Measurements from ENCODE around the gene MRPL39. TPM values are rescaled to one million over a fixed set of nuclear protein-coding genes. Genes with fewer than 3 reads are reported as not detected.

Gene MRPL39
- total RNA-seq, 1 donor from 2014 or later, result 49.9 TPM

- no peak overlapping the region for H3K4me3 ChIP-seq
- intact Hi-C loops (cut with micrococcal nuclease), result no loop called here
- no peaks in the 10 kb centered on the region for H3K9me3 ChIP-seq (replicated peaks)
- no peak for DNase-seq
- H3K4me1 ChIP-seq, result peaks cover 46% of the 10 kb centered on the region
- TF ChIP-seq, protein P1, sequence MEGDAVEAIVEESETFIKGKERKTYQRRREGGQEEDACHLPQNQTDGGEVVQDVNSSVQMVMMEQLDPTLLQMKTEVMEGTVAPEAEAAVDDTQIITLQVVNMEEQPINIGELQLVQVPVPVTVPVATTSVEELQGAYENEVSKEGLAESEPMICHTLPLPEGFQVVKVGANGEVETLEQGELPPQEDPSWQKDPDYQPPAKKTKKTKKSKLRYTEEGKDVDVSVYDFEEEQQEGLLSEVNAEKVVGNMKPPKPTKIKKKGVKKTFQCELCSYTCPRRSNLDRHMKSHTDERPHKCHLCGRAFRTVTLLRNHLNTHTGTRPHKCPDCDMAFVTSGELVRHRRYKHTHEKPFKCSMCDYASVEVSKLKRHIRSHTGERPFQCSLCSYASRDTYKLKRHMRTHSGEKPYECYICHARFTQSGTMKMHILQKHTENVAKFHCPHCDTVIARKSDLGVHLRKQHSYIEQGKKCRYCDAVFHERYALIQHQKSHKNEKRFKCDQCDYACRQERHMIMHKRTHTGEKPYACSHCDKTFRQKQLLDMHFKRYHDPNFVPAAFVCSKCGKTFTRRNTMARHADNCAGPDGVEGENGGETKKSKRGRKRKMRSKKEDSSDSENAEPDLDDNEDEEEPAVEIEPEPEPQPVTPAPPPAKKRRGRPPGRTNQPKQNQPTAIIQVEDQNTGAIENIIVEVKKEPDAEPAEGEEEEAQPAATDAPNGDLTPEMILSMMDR (IDR thresholded peaks at IDR 0.05; ENCODE audit: borderline replicate concordance), result no peak
- H3K36me3 ChIP-seq, result no peaks in the 10 kb centered on the region
- no peaks in the 10 kb centered on the region for H3K27me3 ChIP-seq (ENCODE audit: low read depth)
- no peak overlapping the region for H3K27ac ChIP-seq (replicated peaks)
These were observed 36.2 kb upstream of the MRPL39 start for GRCh38 chr21:25643486-25643885.

GRCh38 chr21:25640943-25641292, 33.6 kb upstream of the MRPL39 start:
- H3K9me3 ChIP-seq (replicated peaks), result no peaks in the 10 kb centered on the region
- TF ChIP-seq, protein P1 (IDR thresholded peaks at IDR 0.05; ENCODE audit: borderline replicate concordance), result no peak
- no peaks in the 10 kb centered on the region for H3K27me3 ChIP-seq (ENCODE audit: low read depth)
- peak overlapping the region; percentile 92 for H3K4me3 ChIP-seq
- DNase-seq, result no peak
- H3K27ac ChIP-seq (replicated peaks), result peak overlapping the region; percentile 96
- no peaks in the 10 kb centered on the region for H3K36me3 ChIP-seq
- intact Hi-C loops (cut with micrococcal nuclease), result no loop called here
- H3K4me1 ChIP-seq, result peaks cover 46% of the 10 kb centered on the region

GRCh38 chr21:25640202-25640942, 33.1 kb upstream of the MRPL39 start:
- peak overlapping the region; percentile 92 for H3K4me3 ChIP-seq
- DNase-seq, result peak; percentile 38
- intact Hi-C loops (cut with micrococcal nuclease), result no loop called here
- H3K36me3 ChIP-seq, result no peaks in the 10 kb centered on the region
- no peaks in the 10 kb centered on the region for H3K9me3 ChIP-seq (replicated peaks)
- TF ChIP-seq, protein P1 (IDR thresholded peaks at IDR 0.05; ENCODE audit: borderline replicate concordance), result no peak
- peaks cover 46% of the 10 kb centered on the region for H3K4me1 ChIP-seq
- no peaks in the 10 kb centered on the region for H3K27me3 ChIP-seq (ENCODE audit: low read depth)
- peak overlapping the region; percentile 96 for H3K27ac ChIP-seq (replicated peaks)

- TF ChIP-seq, protein P1 (IDR thresholded peaks at IDR 0.05; ENCODE audit: borderline replicate concordance), result peak; percentile 65
- Histone ChIP-seq H3K27ac (replicated peaks) (peak overlapping the region; percentile 96), H3K36me3 (no peaks in the 10 kb centered on the region), H3K4me3 (peak overlapping the region; percentile 92), H3K27me3 (ENCODE audit: low read depth) (no peaks in the 10 kb centered on the region), H3K4me1 (peaks cover 46% of the 10 kb centered on the region), H3K9me3 (replicated peaks) (no peaks in the 10 kb centered on the region)
- intact Hi-C loops (cut with micrococcal nuclease), result no loop called here
- DNase-seq, result peak; percentile 62
These were observed 32.4 kb upstream of the MRPL39 start for GRCh38 chr21:25639551-25640201.

- TF ChIP-seq, protein P1 (IDR thresholded peaks at IDR 0.05; ENCODE audit: borderline replicate concordance), result no peak
- H3K27me3 ChIP-seq (ENCODE audit: low read depth), result no peaks in the 10 kb centered on the region
- H3K36me3 ChIP-seq, result no peaks in the 10 kb centered on the region
- intact Hi-C loops (cut with micrococcal nuclease), result no loop called here
- DNase-seq, result peak; percentile 48
- peak within 1 kb of the TSS; percentile 96 for H3K27ac ChIP-seq (replicated peaks)
- peak within 1 kb of the TSS; percentile 92 for H3K4me3 ChIP-seq
- H3K4me1 ChIP-seq, result peaks cover 46% of the 10 kb centered on the region
- no peaks in the 10 kb centered on the region for H3K9me3 ChIP-seq (replicated peaks)
These were observed 31.6 kb upstream of the MRPL39 start, which contains the start of gene JAM2 for GRCh38 chr21:25638660-25639550. TSS of gene JAM2 (plus strand) at chr21:25639258. CDS start at chr21:25639822, 564 bp downstream.

Measured in left ventricle myocardium inferior (tissue), 1 donor.